SK-N-DZ (cell line): ENCODE data around the gene MCOLN2.
"Not testable (repeated sequence)": the region's sequence is repeated elsewhere in the genome, so short reads cannot be mapped to it uniquely, and the experiment has no call there.

Experiments used
- DNase-seq: peaks from one replicate; pipeline ENCODE4 v3.0.0-alpha.2; 2015; ENCODE audit warnings: low spot score

MCOLN2 gene

DNA sequence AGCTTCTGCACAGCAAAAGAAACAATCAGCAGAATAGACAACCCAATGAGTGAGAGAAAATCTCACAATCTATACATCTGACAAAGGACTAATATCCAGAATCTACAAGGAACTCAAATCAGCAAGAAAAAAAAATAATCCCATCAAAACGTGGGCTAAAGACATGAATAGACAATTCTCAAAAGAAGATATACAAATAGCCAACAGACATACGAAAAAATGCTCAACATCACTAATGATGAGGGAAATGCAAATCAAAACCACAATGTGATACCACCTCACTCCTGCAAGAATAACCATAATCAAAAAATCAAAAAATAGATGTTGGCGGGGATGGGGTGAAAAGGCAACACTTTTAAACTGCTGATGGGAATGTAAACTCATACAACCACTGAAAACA lies 10.4 kb downstream of the MCOLN2 start:
- not testable (repeated sequence) for DNase-seq

DNA sequence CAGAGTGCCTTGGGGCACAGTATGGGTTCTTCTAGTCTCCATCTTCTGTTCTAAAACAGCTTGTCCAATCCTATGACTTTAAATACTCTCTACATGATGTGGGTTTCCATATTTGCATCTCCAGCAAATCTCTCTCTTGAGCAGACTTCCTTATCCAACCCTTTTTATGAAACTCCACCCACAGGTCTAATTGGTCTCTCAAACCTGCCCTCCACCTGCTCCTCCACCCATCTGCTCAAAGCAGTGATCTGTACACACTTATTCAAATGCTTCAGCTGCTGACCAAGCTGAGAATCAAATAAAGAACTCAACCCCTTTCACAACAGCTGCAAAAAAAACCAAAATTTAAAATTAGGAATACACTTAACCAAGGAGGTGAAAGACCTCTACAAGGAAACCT lies 11.5 kb downstream of the MCOLN2 start:
- no peak for DNase-seq

DNA sequence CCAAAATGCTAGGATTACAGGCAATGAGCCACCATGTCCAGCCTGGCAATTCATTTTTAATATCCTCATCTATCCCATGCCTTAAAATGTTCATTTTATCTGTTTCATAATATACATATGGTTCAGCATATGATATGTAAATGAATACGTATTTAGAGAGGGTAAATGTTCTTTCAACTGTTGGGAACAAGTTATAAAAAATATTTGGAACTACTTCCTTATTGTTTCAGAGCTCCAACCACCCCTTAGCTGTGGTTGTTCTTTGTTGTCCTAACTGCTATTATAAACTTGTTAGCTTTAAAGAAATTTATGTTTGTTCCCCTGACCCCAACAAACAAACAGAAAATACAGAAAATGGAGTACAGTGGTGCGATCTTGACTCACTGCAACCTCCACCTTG lies 14.5 kb downstream of the MCOLN2 start:
- no peak for DNase-seq

DNA sequence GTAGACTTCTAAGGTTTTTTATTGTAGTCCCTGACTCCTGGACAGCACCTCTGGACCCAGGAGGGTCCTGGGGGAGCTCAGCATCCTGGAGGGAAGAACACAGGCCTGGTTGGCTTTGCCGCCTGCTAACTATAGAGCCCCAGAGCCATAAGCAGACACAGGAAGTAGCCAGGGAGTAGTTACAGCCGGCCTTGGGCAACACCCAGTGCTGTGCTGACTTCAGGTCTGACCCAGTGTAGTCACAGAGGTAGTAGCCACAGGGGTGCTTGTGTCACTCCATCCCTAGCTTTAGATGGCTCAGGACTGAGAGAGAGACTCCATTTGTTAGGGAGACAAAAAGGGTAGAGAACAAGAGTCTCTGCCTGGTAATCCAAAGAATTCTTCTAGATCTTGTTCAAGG lies 21.9 kb downstream of the MCOLN2 start:
- DNase-seq, result no peak

DNA sequence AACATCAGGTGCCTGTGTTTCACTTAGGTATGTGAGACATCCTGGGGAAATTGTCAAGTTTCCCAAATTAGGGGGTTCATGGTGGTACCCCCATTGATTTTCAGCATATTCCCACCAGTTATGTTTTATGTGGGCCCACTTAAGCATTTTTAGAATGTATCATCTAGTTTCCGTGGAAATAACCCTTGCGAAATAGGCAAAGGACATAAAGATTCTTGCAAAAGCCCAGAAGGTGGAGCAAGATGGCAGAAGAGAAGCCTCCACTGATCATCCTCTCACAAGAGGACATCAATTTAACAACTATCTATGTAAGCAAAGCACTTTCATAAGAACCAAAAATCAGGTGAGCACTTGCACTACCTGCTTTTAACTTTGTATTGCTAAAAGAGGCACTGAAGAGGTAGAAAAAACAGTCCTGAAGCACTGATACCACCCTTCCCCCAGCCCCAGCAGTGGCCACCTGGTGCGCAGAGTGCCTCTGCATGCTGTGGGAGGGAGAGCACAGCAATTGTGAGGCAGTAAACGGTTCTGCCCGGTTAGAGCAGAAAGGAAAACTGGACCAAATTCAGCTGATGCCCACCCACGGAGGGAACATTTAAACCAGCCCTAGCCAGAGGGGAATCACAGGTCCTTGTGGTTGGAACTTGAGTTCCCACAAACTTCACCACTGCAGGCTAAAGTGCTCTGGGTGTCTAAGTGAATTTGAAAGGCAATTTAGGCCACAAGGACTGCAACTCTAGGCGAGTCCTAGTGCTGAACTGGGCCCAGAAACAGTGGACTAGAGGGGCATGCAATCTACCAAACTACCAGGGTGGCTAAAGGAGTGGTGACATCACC lies 23.2 kb downstream of the MCOLN2 start:
- DNase-seq, result no peak

DNA sequence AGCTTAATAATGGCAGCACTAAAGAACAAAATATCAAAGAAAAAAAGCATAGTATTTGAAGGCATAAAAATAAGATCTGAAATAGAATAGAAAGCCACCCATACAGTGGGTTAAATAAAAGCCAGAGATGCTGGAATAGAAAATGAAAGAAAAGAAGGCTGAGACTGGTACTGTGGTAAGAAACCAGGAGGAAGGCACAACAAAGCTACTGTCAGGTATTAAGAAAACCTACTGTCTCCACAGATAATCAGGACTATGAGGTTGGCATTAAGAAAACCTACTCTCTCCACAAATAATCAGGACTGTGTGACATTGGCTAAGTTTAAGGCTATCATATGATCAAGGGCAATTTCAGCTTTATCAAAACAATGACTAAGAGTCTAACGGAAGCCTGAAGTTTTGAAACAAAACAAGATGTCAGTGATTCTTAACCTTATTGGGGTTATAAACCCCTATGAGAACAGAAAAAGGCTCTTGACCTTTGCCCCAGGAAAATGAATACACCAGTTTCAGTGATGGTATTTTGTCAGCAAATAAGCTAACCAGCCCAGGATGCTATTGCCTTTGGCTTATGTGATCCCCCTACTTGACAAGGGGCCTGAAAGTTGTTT lies 24.4 kb downstream of the MCOLN2 start:
- no peak for DNase-seq

DNA sequence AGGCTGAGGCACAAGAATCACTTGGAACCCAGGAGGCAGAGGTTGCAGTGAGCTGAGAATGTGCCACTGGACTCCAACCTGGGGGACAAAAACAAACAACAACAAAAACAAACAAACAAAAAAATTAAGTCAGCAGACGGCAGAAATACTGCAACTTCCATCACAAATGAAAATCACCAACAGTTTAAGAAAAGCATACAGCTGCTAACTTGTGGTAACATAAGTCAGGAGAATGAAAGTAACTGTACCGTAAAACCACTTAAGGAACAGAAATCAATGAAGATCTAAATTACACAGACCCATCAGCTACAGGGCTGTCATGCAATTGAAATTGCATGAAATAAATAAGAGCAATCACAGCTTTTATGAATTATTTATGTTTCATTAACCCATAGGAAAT lies 25.0 kb downstream of the MCOLN2 start:
- DNase-seq, result no peak

DNA sequence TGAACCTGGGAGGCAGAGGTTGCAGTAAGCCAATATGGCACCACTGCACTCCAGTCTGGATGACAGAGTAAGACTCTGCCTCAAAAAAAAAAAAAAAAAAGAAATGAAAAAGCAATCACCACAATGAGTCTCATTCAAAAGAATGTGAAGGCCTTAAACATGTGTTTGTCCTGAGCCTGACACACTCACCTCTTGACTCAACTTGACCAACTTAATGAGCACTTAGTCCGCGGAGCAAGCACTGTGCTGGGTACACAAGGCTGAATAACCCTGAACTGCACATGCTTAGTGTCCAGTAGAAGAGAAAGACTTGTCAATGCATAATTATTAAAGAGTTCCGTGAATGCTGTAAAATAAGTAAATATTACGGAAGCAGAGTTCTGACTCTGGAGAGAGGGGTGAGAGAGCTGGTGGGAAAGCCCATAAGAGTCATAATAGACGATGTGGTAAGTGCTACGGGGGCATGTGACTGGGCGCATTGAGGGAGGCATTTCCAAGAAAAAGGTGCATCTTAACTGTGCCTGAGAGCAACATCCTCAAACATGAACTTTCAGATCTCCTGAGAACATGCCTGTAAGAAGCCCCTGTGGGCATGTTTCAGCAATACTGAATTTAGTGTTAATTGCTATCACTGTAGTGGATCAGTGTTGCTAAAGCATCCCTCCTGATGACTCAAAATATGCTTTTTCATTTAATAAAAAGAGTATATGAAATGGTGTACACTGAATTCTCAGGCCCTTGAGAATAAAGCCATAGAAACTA lies 27.2 kb downstream of the MCOLN2 start:
- no peak for DNase-seq

DNA sequence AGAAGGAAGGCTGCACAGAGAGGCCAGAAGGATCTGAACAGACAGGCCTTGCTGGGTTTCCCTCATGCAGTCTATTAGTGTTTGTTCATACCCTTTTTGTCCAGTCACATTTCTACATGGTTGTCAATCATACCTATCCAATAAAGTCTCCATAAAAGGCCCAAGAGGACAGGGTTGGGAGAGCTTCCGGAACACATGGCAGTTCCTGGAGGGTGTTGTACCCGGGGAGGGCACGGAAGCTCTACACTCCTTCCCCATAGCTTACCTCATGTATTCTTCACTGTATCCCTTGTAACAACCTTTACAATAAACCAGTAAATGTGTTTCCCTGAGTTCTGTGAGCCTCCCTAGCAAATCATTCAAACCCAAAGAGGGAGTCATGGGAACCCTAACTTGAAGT lies 28.0 kb downstream of the MCOLN2 start:
- DNase-seq, result no peak

DNA sequence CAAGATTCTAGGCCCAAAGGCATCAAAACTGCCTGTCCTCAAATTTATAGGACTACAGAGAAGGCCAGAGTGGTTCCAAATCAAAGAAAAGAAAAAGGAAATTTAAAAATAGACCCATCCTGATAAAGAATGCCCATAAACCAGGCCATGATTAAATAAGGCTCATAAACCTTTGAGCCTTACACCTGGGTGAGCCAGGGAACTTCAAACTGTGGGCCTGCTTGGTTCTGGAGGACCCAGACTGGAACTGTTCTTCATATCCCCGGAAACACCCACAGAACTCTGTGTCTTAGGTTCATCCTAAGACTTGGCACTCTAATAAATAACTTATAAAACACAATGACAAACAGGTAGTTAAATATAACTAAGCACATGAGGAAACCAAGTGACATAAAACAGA lies 28.8 kb downstream of the MCOLN2 start:
- no peak for DNase-seq

DNA sequence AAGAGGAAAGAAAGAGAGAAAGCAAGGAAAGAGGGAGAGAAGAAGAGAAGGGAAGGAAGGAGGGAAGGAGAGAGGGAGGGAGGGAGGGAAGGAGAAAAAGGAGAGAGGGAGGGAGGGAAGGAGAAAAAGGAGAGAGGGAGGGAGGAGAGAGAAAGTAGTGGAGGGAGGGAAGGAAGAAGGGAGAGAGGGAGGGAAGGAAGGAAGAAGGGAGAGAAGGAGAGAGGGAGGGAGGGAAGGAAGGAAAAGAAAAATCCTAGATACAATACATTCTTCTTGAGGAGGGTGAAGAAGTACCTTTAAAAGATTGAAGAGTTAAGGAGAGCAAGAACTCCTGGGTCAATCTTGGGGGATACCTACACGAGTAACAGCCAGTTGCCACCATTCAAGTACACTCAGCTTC lies 29.2 kb downstream of the MCOLN2 start:
- DNase-seq, result no peak

DNA sequence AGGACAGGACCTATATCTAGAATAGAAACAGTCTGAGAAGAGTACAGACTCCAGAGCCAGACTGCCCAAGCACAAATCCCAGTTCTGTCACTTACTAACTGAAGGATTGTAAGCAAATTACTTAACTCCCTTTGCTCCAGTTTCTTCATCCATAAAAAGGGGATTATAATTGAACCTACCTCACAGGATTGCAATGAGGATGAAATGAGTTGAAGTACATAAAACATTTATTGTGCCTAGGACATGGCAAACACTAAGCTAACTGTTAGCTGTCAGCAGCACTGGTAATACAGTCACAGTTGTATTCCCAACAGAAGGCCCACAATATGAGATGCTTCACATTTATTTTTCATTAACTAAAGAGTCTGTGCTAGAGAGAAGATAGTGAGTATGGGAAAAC lies 33.9 kb downstream of the MCOLN2 start:
- DNase-seq, result no peak

DNA sequence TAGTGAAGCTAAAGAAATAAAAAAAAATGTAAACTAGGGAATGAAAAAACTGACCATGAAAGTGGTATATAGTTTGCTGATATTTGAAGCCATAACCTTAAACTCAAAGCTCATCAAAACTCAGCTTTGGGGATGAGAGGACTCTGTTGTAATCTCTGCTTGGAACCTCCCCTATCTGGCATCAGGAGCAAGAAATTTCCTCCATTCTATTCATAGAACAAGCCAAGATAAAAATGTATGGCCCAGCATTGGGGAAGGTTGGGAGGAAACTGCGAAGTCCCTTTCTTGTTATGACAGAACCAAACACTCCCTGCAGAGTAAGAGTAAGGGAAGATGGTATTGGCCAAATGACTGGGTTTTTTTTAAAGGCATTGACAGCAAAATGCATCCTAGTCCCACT lies 35.6 kb downstream of the MCOLN2 start:
- no peak for DNase-seq

DNA sequence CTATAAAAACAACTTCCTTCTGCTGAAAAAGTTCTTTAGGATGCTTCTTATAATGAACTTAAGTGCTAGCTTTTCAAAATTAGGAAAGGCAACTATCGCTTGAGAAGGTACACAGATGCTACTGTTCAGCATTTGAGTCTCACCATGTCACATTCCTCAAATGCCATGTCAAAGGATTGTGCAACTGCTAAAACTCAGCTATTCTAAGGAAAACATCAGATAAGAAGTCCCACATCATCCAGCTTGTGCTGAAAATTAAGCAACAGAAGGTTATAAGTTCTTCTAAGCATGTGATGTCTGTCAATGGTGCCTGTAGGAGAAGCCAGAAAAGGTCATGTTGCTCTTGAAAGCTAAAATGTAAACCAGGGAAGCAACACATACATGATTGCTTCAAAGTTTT lies 36.5 kb downstream of the MCOLN2 start:
- no peak for DNase-seq

DNA sequence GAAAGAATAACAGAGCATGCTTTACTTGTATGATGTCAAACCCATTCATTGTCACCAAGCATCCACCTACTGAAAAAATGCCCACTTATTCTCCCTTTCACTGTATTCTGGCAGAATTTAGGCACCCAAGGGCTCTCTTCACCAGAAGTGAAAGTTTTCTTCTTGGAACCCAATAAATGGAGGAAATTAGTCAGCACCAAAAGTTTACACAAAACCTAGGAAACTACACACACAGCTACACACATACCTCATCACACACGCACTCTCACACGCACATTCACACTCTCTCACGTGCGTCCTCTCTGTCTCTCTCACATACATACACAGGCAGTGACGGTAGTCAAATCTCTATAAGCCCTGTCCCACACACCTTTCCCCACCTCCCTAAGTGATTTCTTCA lies 37.6 kb downstream of the MCOLN2 start:
- DNase-seq, result no peak

DNA sequence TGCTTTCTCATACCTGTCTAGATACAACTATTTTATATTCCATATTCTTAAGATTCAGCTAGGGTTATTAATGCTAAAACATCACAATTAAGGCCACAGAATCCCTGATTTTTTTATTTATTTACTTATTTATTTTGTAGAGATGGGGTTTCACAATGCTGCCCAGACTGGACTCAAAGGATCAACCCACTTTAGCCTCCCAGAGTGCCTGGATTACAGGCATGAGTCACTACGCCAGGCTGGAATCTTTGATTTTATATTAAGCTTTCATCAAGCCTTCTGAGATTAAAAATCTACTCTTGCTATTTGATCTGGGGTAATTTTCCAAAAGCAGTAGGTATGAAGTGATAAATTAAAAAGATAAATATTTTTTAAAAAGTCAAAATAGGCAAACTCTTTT lies 38.9 kb downstream of the MCOLN2 start:
- DNase-seq, result no peak

DNA sequence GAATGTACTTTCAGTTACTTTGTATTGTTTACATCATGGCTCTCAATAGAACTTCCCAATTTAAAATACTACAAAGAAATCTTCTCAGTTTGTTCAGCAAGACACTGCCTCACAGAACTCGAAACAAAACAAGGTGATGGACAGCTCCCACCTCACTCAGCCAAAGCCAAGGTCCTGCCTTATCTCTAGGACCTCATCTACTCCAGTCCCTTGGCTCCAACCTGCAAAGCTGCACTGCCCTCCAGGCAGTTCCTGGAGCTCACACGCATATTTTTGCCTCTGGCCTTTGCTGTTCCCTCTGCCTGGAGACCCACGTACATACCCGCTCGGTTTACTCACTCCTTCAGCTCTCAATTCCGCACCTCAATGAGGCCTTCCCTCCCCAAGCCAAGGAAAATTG lies 40.3 kb downstream of the MCOLN2 start:
- DNase-seq, result no peak

DNA sequence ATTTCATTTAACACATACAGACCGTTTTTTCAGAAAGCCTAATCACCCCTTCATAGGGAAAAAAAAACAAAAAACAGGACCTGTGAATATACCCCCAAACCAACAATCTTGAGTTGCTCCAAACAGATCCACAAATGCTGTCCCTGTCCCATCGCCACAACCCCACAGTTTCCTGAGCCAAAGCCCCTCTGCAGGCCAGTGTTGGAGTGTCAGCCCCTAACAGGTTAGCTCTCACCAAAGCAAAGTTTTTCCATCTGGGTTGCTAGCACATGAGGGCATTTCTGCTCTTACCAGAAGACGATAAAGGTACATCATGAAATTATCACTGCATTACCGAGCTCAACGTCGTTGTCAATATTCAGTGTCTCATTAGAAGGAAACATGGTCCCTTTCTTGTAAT lies 40.8 kb downstream of the MCOLN2 start:
- no peak for DNase-seq

DNA sequence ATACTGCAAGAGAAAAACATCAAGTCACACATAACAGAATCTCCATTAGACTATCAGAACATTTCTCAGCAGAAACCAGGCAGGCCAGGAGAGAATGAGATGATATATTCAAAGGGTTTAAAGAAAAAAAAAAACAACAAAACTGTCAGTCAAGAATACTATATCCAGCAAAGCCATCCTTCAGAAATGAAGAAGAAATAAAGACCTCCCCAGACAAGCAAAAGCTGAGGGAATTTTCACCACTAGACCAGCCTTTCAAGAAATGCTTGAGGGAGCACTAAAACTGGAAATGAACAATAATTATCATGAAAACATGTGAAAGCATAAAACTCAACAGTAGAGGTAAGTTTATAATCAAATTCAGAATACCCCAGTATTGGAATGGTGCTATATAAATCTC lies 47.2 kb downstream of the MCOLN2 start:
- no peak for DNase-seq

DNA sequence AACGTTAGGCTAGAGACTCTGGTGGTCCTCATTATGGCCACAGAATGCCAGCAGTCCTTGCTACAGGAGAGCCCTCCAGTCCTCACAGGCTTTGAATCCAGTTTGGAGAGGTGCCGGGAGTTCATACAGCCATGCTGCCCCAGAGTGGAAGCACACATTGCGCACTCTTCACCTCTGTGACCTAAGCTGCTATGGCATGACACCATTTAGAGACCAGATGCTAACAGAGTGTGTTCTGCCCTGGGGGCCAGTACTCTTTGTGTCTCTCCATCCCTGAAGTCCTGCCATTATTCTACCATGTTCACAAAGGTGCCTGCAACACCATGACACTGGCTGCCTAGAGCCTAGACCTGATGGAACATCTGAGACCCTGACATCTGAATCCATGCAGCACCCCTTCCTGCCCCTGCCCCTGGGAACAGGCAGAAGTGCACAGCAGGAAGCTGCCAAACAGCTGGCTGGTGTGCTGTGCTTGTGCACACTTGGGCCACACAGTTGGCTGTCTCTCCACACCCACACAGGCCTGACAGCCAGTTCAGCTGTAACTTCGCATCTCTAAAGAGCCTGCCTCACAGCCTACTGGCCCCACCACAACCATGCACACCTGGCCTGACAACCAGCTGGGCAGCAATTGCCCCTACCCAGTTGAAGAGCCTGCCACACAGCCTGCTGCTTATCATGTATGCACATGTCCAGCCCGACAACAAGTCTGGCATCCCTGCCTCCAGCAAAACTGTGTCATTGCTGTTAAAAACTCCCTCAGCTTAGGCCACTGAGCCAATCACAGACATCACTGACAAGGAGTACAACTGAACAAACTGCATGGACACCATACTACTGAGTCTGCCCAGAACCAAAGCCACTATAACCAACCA lies 49.1 kb downstream of the MCOLN2 start:
- DNase-seq, result no peak

DNA sequence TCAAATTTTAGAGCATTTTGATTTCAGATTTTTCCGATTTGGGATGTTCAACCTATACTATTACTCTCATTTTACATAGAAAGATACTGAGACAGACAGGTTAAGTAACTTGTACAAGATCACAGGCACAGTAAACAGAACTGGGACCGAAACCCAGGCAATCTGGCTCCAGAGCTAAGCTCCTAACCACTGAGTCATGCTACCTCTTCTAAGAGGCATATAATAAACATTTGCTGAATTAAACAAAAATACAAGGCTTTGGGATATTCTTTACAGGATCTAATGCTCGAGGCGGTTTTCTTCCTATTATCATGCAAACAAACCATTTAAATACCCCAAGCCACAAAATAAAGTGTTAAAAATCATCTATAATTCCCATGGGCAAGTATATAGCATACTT lies 50.3 kb downstream of the MCOLN2 start:
- DNase-seq, result no peak
